ENCODE measurements around the gene ROR1. TPM values are rescaled to one million over a fixed set of nuclear protein-coding genes. Genes with fewer than 3 reads are reported as not detected.

ROR1 gene
- total and polyA plus RNA-seq, 2 of the 13 experiments (the other 11 are each of a cell fraction or from before 2014, with no cell fraction given) = 0.58 to 2.3 TPM

GRCh38 chr1:63929106-63929478, 155.3 kb downstream of the ROR1 start:
- in situ Hi-C loops (cut with HindIII; ENCODE audit: extremely low pct_ligation_motif_present, low pct_unique_long_range_greater_than_20kb) = no loop called here
- Histone ChIP-seq H3K4me1 (ENCODE audit: insufficient read depth, low read length) (peaks cover 13% of the 10 kb centered on the region; the same call in 1 of the 2 replicates), H3K27ac (ENCODE audit: extremely low read length, insufficient read depth, low read length) (no peak overlapping the region), H3K36me3 (replicated peaks in 1 of 2; ENCODE audit: control insufficient read depth in 1 of 2, insufficient read depth in 2 of 2, low read length in 2 of 2) (no peaks in the 10 kb centered on the region), H3K9me3 (ENCODE audit: low read length) (no peaks in the 10 kb centered on the region), H4K20me1 (ENCODE audit: insufficient read depth, low read length) (no peaks in the 10 kb centered on the region), H2AFZ (ENCODE audit: low read length) (no peak overlapping the region), H3K4me3 (replicated peaks in 1 of 3; ENCODE audit: insufficient read depth in 1 of 3, low read depth in 2 of 3, low read length in 3 of 3) (no peak overlapping the region), H3K79me2 (ENCODE audit: insufficient read depth, low read length) (no peaks in the 10 kb centered on the region), H3K4me2 (ENCODE audit: low read depth, low read length) (peak overlapping the region; percentile 8; the same call in 1 of the 2 replicates), H3K27me3 (ENCODE audit: control insufficient read depth in 1 of 2, insufficient read depth in 2 of 2, low read length in 2 of 2) (no peaks in the 10 kb centered on the region), H3K9ac (ENCODE audit: insufficient read depth, low read depth, low read length) (no peak overlapping the region)
- intact Hi-C loops (cut with micrococcal nuclease; ENCODE audit: unreplicated experiment) = no loop called here
- DNase-seq (ENCODE audit: low spot score) = no peak
- ChIA-PET CTCF (ENCODE audit: low intra/inter-chr PET ratio, low total read pairs) (no interaction called here), POLR2A (no interaction called here)
- no peak for FAIRE-seq
- 22% methylated on average over 3 of the region's 3 CpGs for WGBS (ENCODE audit: low lambda C conversion rate)
- ATAC-seq = no peak; the same call in 2 of the 3 replicates
- no TSS peak for BruUV-seq (replicated peaks)
- TF ChIP-seq PHF21A (CRISPR knock-in tag; IDR thresholded peaks at IDR 0.05) (no peak), ZNF142 (CRISPR knock-in tag; IDR thresholded peaks at IDR 0.05) (no peak), MEF2D (CRISPR knock-in tag; IDR thresholded peaks at IDR 0.05) (no peak), ZNF841 (CRISPR knock-in tag; IDR thresholded peaks at IDR 0.05; ENCODE audit: borderline replicate concordance) (no peak), PPARG (CRISPR knock-in tag; conservative IDR thresholded peaks at IDR 0.05) (no peak), CBX5 (CRISPR knock-in tag; IDR thresholded peaks at IDR 0.05; ENCODE audit: borderline replicate concordance) (no peak), ZNF383 (CRISPR knock-in tag; IDR thresholded peaks at IDR 0.05; ENCODE audit: borderline replicate concordance) (no peak), ZBTB43 (CRISPR knock-in tag; conservative IDR thresholded peaks at IDR 0.05) (no peak), ZMYM2 (CRISPR knock-in tag; IDR thresholded peaks at IDR 0.05) (no peak), TEAD2 (CRISPR knock-in tag; IDR thresholded peaks at IDR 0.05) (no peak)

All from HepG2 (cell line).